Adrenal gland (tissue), 12 donors: Measurements from ENCODE around the gene POT1. TPM values are rescaled to one million over a fixed set of nuclear protein-coding genes. Genes with fewer than 3 reads are reported as not detected.

Experiments
- DNase-seq, 7 donors: peaks; one replicate each; pipeline ENCODE4 v3.0.0-alpha.2; 2019 to 2020
- H3K27ac ChIP-seq, 5 donors: fragments of 200-600 bp; sonication (generic) in 4 of 5; 1 replicate in 3 of 5; 2 replicates in 2 of 5; pipeline versions ENCODE4 v1.5.1 to v1.8.0; 2016 to 2020; ENCODE audit warnings: mild to moderate bottlenecking in 1 of 5
- H3K27me3 ChIP-seq: fragments of 200-600 bp; 2 replicates; pipeline ENCODE4 v1.8.0; 2021
- H3K36me3 ChIP-seq, 2 donors: fragments of 200-600 bp; replicated peaks in 1 of 2; 1 replicate in 1 of 2; 2 replicates in 1 of 2; pipeline versions ENCODE4 v1.5.1 to v1.8.0; 2018 to 2022
- H3K4me1 ChIP-seq, 2 donors: fragments of 200-600 bp; replicated peaks in 1 of 2; 1 replicate in 1 of 2; 2 replicates in 1 of 2; pipeline versions ENCODE4 v1.5.1 to v1.8.0; 2018 to 2021
- H3K4me3 ChIP-seq, 4 donors: fragments of 200-600 bp; sonication (generic) in 3 of 4; one replicate each; pipeline ENCODE4 v1.5.1; 2016 to 2018
- H3K9me3 ChIP-seq, 3 donors: fragments of 200-600 bp; sonication (generic) in 1 of 3; replicated peaks in 1 of 3; 1 replicate in 2 of 3; 2 replicates in 1 of 3; pipeline versions ENCODE4 v1.5.1 to v1.8.0; 2016 to 2021
- CTCF ChIP-seq, 6 experiments: fragments of 450-650 bp in 4 of 6; fragments of 200-600 bp in 2 of 6; sonication (generic) in 1 of 6; IDR thresholded peaks; 1 replicate in 5 of 6; 2 replicates in 1 of 6; pipeline versions ENCODE4 v1.5.1 to v1.8.0; 2016 to 2021; ENCODE audit warnings: antibody characterized with exemption in 6 of 6, mild to moderate bottlenecking in 2 of 6, moderate library complexity in 1 of 6
- POLR2A ChIP-seq, 2 donors: fragments of 450-650 bp; IDR thresholded peaks; one replicate each; pipeline ENCODE4 v1.6.1; 2017; ENCODE audit warnings: antibody characterized with exemption in 2 of 2, mild to moderate bottlenecking in 2 of 2, moderate library complexity in 1 of 2
- WGBS, 4 donors: extraction: QIAGEN DNeasy Blood & Tissue Kit in 2 of 4; methylation state at CpG; one replicate each; pipeline versions ENCODE4 v1.1.5 to v1.1.7; 2013 to 2017; 5-methylcytosine and 5-hydroxymethylcytosine counted together
- intact Hi-C, 2 donors: fragments of 100-400 bp; cut with DNase I; formaldehyde crosslinking; loops; one replicate each; pipeline versions ENCODE4 v1.14.1 to v1.15.0; 2022 to 2023
- polyA plus RNA-seq, 3 donors: library from polyadenylated mRNA; stranded (reverse); fragments of 200-250 nt in 2 of 3; fragments of 350-450 nt in 1 of 3; fragmentation: Illumina TruSeq in 1 of 3; extraction: RNeasy Lipid Tissue Mini Kit (QIAGEN cat#74804) in 1 of 3; gene quantifications; one replicate each; pipeline ENCODE4 v1.2.3, GENCODE V29; 2013 to 2014
- total RNA-seq, 9 donors: library from RNA; depleted of rRNA in 4 of 9; stranded (reverse); fragments of >200 nt in 4 of 9; fragments of 120-200 nt in 1 of 9; fragmentation: NEBNext Ultra II Directional in 1 of 9; extraction: Animal tissue kit (Norgen Biotek cat#: 25700) in 1 of 9; gene quantifications; one replicate each; pipeline versions ENCODE4 v1.1.0 to v1.2.4, GENCODE V29; 2013 to 2023
- donor health status: healthy with polysubstance abuse.
- donor health status: Bipolar disorder and iron deficiency.
- donor health status: DM: yes; HTN: yes; CAD: no.
- donor health status: DM: no; HTN: no; CAD: no.
- donor health status: DM: no; HTN: no; CAD: no.
- donor health status: DM: yes; HTN: yes; CAD: no.

POT1 gene
- total and polyA plus RNA-seq, 12 donors = 7.0 to 39.7 (median 27.7) TPM

- H3K9me3 ChIP-seq = no peaks in the 10 kb centered on the region
- H3K4me3 ChIP-seq = no peak overlapping the region
- H3K27me3 ChIP-seq = no peaks in the 10 kb centered on the region
- H3K27ac ChIP-seq = no peak overlapping the region
- no peak for TF ChIP-seq CTCF (IDR thresholded peaks at IDR 0.05)
- no peak for TF ChIP-seq POLR2A (IDR thresholded peaks at IDR 0.05)
- peaks cover 0 to 24% of the 10 kb centered on the region in 2 donors for H3K4me1 ChIP-seq
- intact Hi-C loops = no loop called here
- H3K36me3 ChIP-seq = no peaks in the 10 kb centered on the region
- no peak for DNase-seq
Observed at GRCh38 chr7:124922200-124922599, 7.4 kb downstream of the POT1 start.

- intact Hi-C loops = no loop called here
- H3K27me3 ChIP-seq = no peaks in the 10 kb centered on the region
Observed at GRCh38 chr7:124919841-124920240, 9.8 kb downstream of the POT1 start.

GRCh38 chr7:124918662-124919061 lies 11.0 kb downstream of the POT1 start:
- Histone ChIP-seq H3K27ac (no peak overlapping the region), H3K4me3 (no peak overlapping the region), H3K9me3 (no peaks in the 10 kb centered on the region), H3K27me3 (no peaks in the 10 kb centered on the region), H3K36me3 (no peaks in the 10 kb centered on the region), H3K4me1 (no peaks in the 10 kb centered on the region)
- no peak for TF ChIP-seq CTCF (IDR thresholded peaks at IDR 0.05)
- WGBS, 4 donors = 83 to 91% (median 90%) methylated on average over 3 of the region's 3 CpGs
- DNase-seq = no peak
- intact Hi-C loops = no loop called here

More at GRCh38 chr7:124919841-124920240, 9.8 kb downstream of the POT1 start:
- no peaks in the 10 kb centered on the region for H3K36me3 ChIP-seq
- no peak overlapping the region for H3K4me3 ChIP-seq
- DNase-seq = no peak
- H3K27ac ChIP-seq = no peak overlapping the region
- 98 to 100% (median 99%) methylated on average over 2 of the region's 2 CpGs for WGBS, 4 donors
- H3K4me1 ChIP-seq = peaks cover 0 to 6% of the 10 kb centered on the region in 2 donors
- no peak for TF ChIP-seq POLR2A (IDR thresholded peaks at IDR 0.05)
- TF ChIP-seq CTCF (IDR thresholded peaks at IDR 0.05) = no peak
- no peaks in the 10 kb centered on the region for H3K9me3 ChIP-seq

GRCh38 chr7:124915242-124915641 lies 14.4 kb downstream of the POT1 start:
- H3K27ac ChIP-seq = no peak overlapping the region
- no peaks in the 10 kb centered on the region for H3K4me1 ChIP-seq
- H3K36me3 ChIP-seq = no peaks in the 10 kb centered on the region
- no peak for DNase-seq
- H3K27me3 ChIP-seq = no peaks in the 10 kb centered on the region
- WGBS, 4 donors = 87 to 96% (median 92%) methylated on average over 1 of the region's 1 CpG
- TF ChIP-seq POLR2A (IDR thresholded peaks at IDR 0.05) = no peak
- TF ChIP-seq CTCF (IDR thresholded peaks at IDR 0.05) = no peak
- no peaks in the 10 kb centered on the region for H3K9me3 ChIP-seq
- no peak overlapping the region for H3K4me3 ChIP-seq
- intact Hi-C loops = no loop called here
